GM23338 (cell line): ENCODE results near the gene CLNK.

Source experiments
- EZH2 ChIP-seq: fragments of 200-600 bp; sonication (generic); IDR thresholded peaks from one replicate; pipeline ENCODE4 v1.8.0; 2017; ENCODE audit warnings: antibody characterized with exemption, mild to moderate bottlenecking, low read depth; ENCODE audit not compliant: unreplicated experiment
- EZH2phosphoT487 ChIP-seq: fragments of 200-600 bp; sonication (generic); IDR thresholded peaks from one replicate; pipeline ENCODE4 v1.8.1; 2018; ENCODE audit warnings: antibody characterized with exemption; ENCODE audit not compliant: unreplicated experiment
- TF ChIP-seq, protein P1 (sequence below), 2 experiments: fragments of 200-600 bp in 1 of 2; sonication (generic) in 1 of 2; conservative IDR thresholded peaks; 2 replicates each; pipeline versions ENCODE4 v1.5.1 to v1.6.1; 2016 to 2017; ENCODE audit warnings: antibody characterized with exemption in 2 of 2, low read depth in 2 of 2, mild to moderate bottlenecking in 2 of 2, moderate library complexity in 1 of 2
- TF ChIP-seq, protein P2 (sequence below): IDR thresholded peaks from 2 replicates; pipeline ENCODE4 v1.6.1; 2016; ENCODE audit warnings: antibody characterized with exemption

DNA sequence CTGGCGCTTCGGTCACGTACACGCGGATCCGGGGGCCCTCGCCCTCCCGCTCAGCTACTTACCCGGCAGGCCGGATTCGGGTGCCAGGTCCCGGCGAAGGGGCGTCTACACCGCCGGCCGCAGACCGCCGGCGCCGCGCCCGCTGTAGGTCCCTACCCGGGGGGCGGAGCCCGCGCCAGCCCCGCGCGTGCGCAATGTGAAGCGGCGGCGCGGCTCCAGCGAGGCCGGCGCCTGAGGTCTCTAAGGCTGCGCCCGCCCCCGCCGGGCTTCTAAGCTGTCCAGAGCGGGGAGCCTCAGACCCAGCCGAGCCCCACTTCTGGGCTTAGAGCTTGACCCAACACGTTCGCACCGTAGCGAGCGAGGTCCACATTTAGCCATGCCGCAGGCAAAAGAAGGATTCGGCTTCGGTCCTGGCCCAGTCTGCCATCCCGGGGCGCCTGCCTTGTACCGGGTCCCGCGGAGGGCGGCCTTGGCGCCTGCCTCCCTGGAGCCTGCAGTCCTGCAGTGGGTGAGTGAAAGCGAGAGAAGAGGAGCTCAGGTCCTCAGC, 227.2 kb downstream of the CLNK start, which contains the start of gene ZNF518B:
- TF ChIP-seq, protein P1, sequence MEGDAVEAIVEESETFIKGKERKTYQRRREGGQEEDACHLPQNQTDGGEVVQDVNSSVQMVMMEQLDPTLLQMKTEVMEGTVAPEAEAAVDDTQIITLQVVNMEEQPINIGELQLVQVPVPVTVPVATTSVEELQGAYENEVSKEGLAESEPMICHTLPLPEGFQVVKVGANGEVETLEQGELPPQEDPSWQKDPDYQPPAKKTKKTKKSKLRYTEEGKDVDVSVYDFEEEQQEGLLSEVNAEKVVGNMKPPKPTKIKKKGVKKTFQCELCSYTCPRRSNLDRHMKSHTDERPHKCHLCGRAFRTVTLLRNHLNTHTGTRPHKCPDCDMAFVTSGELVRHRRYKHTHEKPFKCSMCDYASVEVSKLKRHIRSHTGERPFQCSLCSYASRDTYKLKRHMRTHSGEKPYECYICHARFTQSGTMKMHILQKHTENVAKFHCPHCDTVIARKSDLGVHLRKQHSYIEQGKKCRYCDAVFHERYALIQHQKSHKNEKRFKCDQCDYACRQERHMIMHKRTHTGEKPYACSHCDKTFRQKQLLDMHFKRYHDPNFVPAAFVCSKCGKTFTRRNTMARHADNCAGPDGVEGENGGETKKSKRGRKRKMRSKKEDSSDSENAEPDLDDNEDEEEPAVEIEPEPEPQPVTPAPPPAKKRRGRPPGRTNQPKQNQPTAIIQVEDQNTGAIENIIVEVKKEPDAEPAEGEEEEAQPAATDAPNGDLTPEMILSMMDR (conservative IDR thresholded peaks at IDR 0.05; ENCODE audit: low read depth in 2 of 2), result no peak
- TF ChIP-seq, protein P2, sequence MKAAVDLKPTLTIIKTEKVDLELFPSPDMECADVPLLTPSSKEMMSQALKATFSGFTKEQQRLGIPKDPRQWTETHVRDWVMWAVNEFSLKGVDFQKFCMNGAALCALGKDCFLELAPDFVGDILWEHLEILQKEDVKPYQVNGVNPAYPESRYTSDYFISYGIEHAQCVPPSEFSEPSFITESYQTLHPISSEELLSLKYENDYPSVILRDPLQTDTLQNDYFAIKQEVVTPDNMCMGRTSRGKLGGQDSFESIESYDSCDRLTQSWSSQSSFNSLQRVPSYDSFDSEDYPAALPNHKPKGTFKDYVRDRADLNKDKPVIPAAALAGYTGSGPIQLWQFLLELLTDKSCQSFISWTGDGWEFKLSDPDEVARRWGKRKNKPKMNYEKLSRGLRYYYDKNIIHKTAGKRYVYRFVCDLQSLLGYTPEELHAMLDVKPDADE, result no peak
- TF ChIP-seq EZH2, result peak; percentile 47
- no peak for TF ChIP-seq EZH2phosphoT487
